Glutamatergic neuron (in vitro differentiated cells): ENCODE data around the gene PTPRJ. TPM values are rescaled to one million over a fixed set of nuclear protein-coding genes. Genes with fewer than 3 reads are reported as not detected.
"Not testable (repeated sequence)": the region's sequence is repeated elsewhere in the genome, so short reads cannot be mapped to it uniquely, and the experiment has no call there.

Experiments used
- DNase-seq: peaks from one replicate; pipeline ENCODE4 v3.0.0; 2022
- H3K27ac Mint-ChIP-seq: one replicate; pipeline ENCODE4 v1.8.0; 2020; ENCODE audit warnings: mild to moderate bottlenecking, mixed read lengths, inconsistent platforms; ENCODE audit not compliant: unreplicated experiment
- H3K27me3 Mint-ChIP-seq: one replicate; pipeline ENCODE4 v1.8.0; 2020; ENCODE audit warnings: mild to moderate bottlenecking, moderate library complexity, mixed read lengths, inconsistent platforms; ENCODE audit not compliant: unreplicated experiment
- H3K36me3 Mint-ChIP-seq: one replicate; pipeline ENCODE4 v1.8.0; 2020; ENCODE audit warnings: mild to moderate bottlenecking, mixed read lengths, inconsistent platforms; ENCODE audit not compliant: unreplicated experiment
- H3K4me1 Mint-ChIP-seq: one replicate; pipeline ENCODE4 v1.8.0; 2020; ENCODE audit warnings: mild to moderate bottlenecking, low read depth, mixed read lengths, inconsistent platforms; ENCODE audit not compliant: unreplicated experiment
- H3K4me3 Mint-ChIP-seq: one replicate; pipeline ENCODE4 v1.8.0; 2020; ENCODE audit warnings: mild to moderate bottlenecking, mixed read lengths, inconsistent platforms; ENCODE audit not compliant: unreplicated experiment
- H3K9me3 Mint-ChIP-seq: one replicate; pipeline ENCODE4 v1.8.0; 2020; ENCODE audit warnings: mild to moderate bottlenecking, moderate library complexity, mixed read lengths, inconsistent platforms; ENCODE audit not compliant: unreplicated experiment
- total RNA-seq: library from RNA; stranded (reverse); fragmentation: NEBNext Ultra II Directional; extraction: Animal tissue kit (Norgen Biotek cat#: 25700); gene quantifications from one replicate; pipeline ENCODE4 v1.2.1, GENCODE V29; 2021; ENCODE audit not compliant: unreplicated experiment
- TF ChIP-seq, protein P1 (sequence below): fragments of 200-600 bp; sonication (generic); IDR thresholded peaks from one replicate; pipeline ENCODE4 v1.5.0; 2021; ENCODE audit not compliant: partially characterized antibody, unreplicated experiment

The PTPRJ gene
- total RNA-seq, 1 donor from 2014 or later: 2.4 TPM

DNA sequence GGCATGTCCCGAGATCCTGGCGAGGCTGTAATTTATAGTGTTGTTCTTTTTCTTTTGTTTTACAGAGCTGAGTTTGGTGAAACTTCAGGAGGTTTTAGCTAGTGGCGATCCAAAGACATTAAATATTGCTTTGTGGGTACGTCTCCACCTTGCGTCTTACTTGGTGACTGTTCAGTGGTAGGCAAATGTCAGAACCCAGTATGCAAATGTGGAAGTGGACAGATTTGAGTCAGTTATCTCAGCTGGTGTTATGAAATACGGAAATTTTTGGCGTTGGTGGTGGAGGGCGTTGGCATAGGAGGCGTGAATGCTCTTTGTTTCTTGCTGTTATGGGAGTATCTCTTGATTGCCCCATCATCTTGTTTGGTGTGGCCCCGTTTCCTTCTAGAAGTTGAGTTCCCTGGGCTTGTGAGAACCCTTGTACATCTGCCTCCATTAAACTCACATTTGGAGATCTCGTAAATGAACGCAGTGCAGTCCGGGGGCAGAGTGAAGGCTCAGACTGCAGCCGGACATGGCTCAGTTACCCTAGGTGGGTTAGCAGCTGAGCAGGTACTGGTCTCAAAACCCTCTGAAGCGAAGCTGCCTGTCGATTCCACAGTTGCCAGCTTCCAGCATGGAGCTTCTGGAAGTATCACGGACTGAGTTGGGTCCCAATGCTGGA lies 39.9 kb downstream of the PTPRJ start:
- Mint-ChIP-seq H3K27me3 (peaks cover 5% of the 10 kb centered on the region), H3K9me3 (peaks cover 2% of the 10 kb centered on the region)
- TF ChIP-seq, protein P1, sequence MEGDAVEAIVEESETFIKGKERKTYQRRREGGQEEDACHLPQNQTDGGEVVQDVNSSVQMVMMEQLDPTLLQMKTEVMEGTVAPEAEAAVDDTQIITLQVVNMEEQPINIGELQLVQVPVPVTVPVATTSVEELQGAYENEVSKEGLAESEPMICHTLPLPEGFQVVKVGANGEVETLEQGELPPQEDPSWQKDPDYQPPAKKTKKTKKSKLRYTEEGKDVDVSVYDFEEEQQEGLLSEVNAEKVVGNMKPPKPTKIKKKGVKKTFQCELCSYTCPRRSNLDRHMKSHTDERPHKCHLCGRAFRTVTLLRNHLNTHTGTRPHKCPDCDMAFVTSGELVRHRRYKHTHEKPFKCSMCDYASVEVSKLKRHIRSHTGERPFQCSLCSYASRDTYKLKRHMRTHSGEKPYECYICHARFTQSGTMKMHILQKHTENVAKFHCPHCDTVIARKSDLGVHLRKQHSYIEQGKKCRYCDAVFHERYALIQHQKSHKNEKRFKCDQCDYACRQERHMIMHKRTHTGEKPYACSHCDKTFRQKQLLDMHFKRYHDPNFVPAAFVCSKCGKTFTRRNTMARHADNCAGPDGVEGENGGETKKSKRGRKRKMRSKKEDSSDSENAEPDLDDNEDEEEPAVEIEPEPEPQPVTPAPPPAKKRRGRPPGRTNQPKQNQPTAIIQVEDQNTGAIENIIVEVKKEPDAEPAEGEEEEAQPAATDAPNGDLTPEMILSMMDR: no peak

DNA sequence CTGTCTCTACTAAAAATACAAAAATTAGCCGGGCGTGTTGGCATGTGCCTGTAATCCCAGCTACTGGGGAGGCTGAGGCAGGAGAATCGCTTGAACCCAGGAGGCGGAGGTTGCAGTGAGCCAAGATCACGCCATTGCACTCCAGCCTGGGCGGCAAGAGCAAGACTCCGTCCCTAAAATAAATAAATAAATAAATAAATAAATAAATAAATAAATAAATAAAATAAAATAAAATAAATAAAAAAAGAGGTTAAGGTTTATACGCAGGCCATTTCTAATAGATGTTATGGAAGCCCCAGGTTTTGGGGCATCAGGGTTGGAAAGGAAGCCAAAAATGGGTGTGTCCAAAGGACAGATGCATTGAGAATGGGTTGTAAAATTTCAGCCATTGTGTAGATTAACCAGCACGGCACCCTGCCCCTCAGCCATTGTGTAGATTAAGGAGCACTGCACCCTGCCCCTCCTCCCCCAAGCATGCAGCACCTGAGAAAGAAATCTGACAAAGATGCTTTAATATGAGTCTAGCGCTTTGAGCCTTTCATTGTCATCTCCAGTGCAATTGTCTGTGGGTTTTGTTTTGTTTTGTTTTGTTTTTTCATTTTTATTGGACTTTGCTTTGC lies 41.0 kb downstream of the PTPRJ start:
- H3K27ac Mint-ChIP-seq, DNase-seq, H3K27me3 Mint-ChIP-seq, H3K36me3 Mint-ChIP-seq, H3K9me3 Mint-ChIP-seq, H3K4me3 Mint-ChIP-seq: not testable (repeated sequence)
- H3K4me1 Mint-ChIP-seq: peaks cover 26% of the 10 kb centered on the region

More for the DNA sequence above, 39.9 kb downstream of the PTPRJ start:
- H3K36me3 Mint-ChIP-seq: no peaks in the 10 kb centered on the region
- H3K4me1 Mint-ChIP-seq: peaks cover 19% of the 10 kb centered on the region
- H3K4me3 Mint-ChIP-seq: no peak overlapping the region
- H3K27ac Mint-ChIP-seq: no peak overlapping the region
- DNase-seq: no peak

DNA sequence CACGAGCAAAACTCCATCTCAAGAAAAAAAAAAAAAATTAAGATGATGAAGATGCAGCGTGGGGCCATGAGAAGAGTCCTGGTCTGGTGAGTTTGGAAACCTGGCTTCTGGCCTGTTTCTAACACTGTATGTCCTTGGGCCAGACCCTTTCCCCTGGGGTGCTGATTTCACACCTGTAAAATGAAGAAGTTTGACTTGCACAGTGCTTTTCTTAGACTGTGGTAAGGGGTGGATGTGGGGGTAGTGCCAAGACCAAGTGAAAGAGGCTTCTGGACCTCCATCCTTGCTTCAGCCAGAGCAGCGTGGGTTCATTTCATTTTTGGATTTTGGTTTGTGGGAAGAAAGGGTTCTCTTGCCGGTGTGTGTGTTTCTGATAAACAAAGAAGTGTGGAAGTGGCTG lies 42.1 kb downstream of the PTPRJ start:
- H3K27ac Mint-ChIP-seq: no peak overlapping the region
- TF ChIP-seq, protein P1: no peak
- H3K36me3 Mint-ChIP-seq: no peaks in the 10 kb centered on the region
- peaks cover 4% of the 10 kb centered on the region for H3K9me3 Mint-ChIP-seq
- peaks cover 26% of the 10 kb centered on the region for H3K4me1 Mint-ChIP-seq
- no peak for DNase-seq
- peaks cover 7% of the 10 kb centered on the region for H3K27me3 Mint-ChIP-seq
- H3K4me3 Mint-ChIP-seq: no peak overlapping the region

DNA sequence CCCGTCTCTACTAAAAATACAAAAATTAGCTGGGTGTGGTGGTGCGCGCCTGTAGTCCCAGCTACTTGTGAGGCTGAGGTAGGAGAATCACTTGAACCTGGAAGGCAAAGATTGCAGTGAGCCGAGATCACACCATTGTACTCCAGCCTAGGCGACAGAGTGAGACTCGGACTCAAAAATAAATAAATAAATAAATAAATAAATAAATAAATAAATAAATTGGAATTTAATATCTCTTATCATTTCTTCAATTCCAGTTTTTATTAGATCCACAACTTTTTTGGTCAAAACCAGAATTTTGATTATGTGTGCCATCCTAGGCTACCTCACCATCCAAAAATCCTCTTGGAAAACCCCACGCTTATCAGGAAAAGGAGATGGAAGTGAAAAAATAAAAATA lies 43.2 kb downstream of the PTPRJ start:
- not testable (repeated sequence) for H3K27ac Mint-ChIP-seq, H3K36me3 Mint-ChIP-seq, H3K27me3 Mint-ChIP-seq, H3K4me3 Mint-ChIP-seq, H3K9me3 Mint-ChIP-seq, DNase-seq
- peaks cover 21% of the 10 kb centered on the region for H3K4me1 Mint-ChIP-seq

DNA sequence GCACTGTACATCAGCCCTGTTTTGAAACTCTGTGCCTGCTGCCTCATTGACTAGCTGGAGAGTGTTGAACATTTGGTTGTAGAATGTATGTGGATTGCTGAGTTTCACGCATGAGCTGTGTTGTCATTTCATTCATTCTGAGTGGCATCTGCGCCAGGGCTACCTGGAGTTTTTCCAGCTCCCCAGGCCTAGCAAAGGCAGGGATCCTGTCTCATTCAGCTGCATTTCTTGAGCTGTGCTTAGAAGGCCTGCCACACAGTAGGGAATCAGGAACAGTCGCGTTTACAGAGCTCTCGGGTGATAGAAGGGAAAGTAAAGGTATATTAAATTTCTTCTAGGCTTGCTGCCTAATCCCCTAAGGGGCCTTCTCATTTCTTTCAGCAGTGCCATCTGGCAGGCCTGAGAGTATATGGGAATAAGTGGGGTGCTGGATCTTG lies 44.3 kb downstream of the PTPRJ start:
- peaks cover 17% of the 10 kb centered on the region for H3K4me1 Mint-ChIP-seq
- peak overlapping the region; percentile 53 for H3K27ac Mint-ChIP-seq
- H3K9me3 Mint-ChIP-seq: peaks cover 4% of the 10 kb centered on the region
- H3K4me3 Mint-ChIP-seq: peak overlapping the region; percentile 39
- DNase-seq: no peak
- TF ChIP-seq, protein P1: no peak
- H3K27me3 Mint-ChIP-seq: peaks cover 4% of the 10 kb centered on the region
- no peaks in the 10 kb centered on the region for H3K36me3 Mint-ChIP-seq
